Ascending aorta (tissue), 2 donors: ENCODE results near the gene GDPGP1. TPM values are rescaled to one million over a fixed set of nuclear protein-coding genes. Genes with fewer than 3 reads are reported as not detected.

Experiments used
- DNase-seq, 2 donors: peaks; one replicate each; pipeline ENCODE4 v3.0.0-alpha.2; 2019; ENCODE audit warnings: low spot score in 2 of 2
- H3K27ac ChIP-seq, 2 donors: fragments of 200-600 bp; sonication (generic); one replicate each; pipeline ENCODE4 v1.5.1; 2016 to 2017; ENCODE audit warnings: mild to moderate bottlenecking in 1 of 2
- H3K27me3 ChIP-seq: fragments of 200-600 bp; sonication (generic); one replicate; pipeline ENCODE4 v1.5.1; 2017
- H3K36me3 ChIP-seq, 2 donors: fragments of 200-600 bp; sonication (generic); one replicate each; pipeline ENCODE4 v1.5.1; 2016
- H3K4me1 ChIP-seq, 2 donors: fragments of 200-600 bp; sonication (generic); one replicate each; pipeline ENCODE4 v1.5.1; 2016 to 2017; ENCODE audit warnings: mild to moderate bottlenecking in 1 of 2
- H3K4me3 ChIP-seq, 2 donors: fragments of 200-600 bp; sonication (generic); one replicate each; pipeline ENCODE4 v1.5.1; 2016 to 2017; ENCODE audit warnings: mild to moderate bottlenecking in 1 of 2
- H3K9me3 ChIP-seq, 2 donors: fragments of 200-600 bp; sonication (generic); one replicate each; pipeline ENCODE4 v1.5.1; 2016
- intact Hi-C: fragments of 100-400 bp; cut with DNase I; formaldehyde crosslinking; loops from one replicate; pipeline ENCODE4 v1.15.1; 2023
- total RNA-seq: library from RNA; depleted of rRNA; stranded (reverse); fragments of >200 nt; gene quantifications from one replicate; pipeline ENCODE4 v1.1.0, GENCODE V29; 2016
- TF ChIP-seq, protein P1 (sequence below), 3 experiments: fragments of 200-600 bp in 2 of 3; fragments of 450-650 bp in 1 of 3; sonication (generic) in 2 of 3; IDR thresholded peaks; one replicate each; pipeline ENCODE4 v1.5.1; 2016 to 2019; ENCODE audit warnings: antibody characterized with exemption in 3 of 3, mild to moderate bottlenecking in 1 of 3, moderate library complexity in 1 of 3

The GDPGP1 gene
- total RNA-seq, 1 donor from 2014 or later, result 2.2 TPM

DNA sequence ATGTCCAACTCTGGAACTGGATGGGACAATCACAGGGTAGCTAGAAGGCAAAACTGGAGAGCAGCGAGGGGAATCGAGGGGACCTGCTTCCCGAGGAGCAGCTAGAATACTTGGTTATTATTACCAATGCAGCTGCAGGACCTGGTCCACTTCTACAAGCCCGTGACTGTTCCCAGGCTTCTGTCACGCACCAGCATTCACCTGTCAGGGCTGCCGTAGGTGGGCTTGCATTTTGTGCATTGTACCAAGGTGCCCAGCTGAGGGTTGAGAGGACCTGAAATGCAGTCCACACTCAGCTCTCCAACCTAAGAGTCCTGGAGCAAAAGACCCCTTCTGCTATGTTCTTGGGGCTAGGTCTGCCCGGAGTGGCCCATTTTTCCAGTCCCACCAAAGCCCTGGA is 30.5 kb upstream of the GDPGP1 start:
- Histone ChIP-seq H3K4me3 (no peak overlapping the region), H3K9me3 (no peaks in the 10 kb centered on the region), H3K36me3 (no peaks in the 10 kb centered on the region), H3K27me3 (no peaks in the 10 kb centered on the region), H3K4me1 (peaks cover 8 to 12% of the 10 kb centered on the region in 2 donors), H3K27ac (no peak overlapping the region)
- intact Hi-C loops, result no loop called here
- TF ChIP-seq, protein P1, sequence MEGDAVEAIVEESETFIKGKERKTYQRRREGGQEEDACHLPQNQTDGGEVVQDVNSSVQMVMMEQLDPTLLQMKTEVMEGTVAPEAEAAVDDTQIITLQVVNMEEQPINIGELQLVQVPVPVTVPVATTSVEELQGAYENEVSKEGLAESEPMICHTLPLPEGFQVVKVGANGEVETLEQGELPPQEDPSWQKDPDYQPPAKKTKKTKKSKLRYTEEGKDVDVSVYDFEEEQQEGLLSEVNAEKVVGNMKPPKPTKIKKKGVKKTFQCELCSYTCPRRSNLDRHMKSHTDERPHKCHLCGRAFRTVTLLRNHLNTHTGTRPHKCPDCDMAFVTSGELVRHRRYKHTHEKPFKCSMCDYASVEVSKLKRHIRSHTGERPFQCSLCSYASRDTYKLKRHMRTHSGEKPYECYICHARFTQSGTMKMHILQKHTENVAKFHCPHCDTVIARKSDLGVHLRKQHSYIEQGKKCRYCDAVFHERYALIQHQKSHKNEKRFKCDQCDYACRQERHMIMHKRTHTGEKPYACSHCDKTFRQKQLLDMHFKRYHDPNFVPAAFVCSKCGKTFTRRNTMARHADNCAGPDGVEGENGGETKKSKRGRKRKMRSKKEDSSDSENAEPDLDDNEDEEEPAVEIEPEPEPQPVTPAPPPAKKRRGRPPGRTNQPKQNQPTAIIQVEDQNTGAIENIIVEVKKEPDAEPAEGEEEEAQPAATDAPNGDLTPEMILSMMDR (IDR thresholded peaks at IDR 0.05), result no peak
- DNase-seq, result no peak

DNA sequence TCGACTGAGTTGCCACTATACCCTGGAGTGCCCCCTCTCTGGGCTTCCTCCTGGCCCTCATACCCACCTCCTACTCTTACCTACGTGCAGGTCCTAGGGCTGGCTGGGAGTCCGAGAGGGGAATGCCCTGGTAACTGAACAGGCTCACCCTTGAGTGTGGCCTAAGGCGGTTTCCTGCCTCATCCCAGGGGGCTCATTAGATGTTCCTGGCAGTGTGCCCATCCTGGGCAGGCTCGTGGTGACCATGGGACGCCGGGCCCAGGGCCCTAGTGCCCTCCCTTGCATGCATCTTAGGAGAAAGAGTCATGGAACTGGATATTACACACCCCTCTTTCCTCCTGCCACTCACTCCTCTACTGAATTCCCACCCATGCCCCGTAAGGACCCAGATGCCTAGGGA is 30.1 kb upstream of the GDPGP1 start:
- intact Hi-C loops, result no loop called here
- no peak for DNase-seq
- Histone ChIP-seq H3K4me3 (no peak overlapping the region), H3K36me3 (no peaks in the 10 kb centered on the region), H3K9me3 (no peaks in the 10 kb centered on the region), H3K4me1 (peaks cover 8 to 12% of the 10 kb centered on the region in 2 donors), H3K27me3 (no peaks in the 10 kb centered on the region), H3K27ac (no peak overlapping the region)
- TF ChIP-seq, protein P1 (IDR thresholded peaks at IDR 0.05), result no peak

DNA sequence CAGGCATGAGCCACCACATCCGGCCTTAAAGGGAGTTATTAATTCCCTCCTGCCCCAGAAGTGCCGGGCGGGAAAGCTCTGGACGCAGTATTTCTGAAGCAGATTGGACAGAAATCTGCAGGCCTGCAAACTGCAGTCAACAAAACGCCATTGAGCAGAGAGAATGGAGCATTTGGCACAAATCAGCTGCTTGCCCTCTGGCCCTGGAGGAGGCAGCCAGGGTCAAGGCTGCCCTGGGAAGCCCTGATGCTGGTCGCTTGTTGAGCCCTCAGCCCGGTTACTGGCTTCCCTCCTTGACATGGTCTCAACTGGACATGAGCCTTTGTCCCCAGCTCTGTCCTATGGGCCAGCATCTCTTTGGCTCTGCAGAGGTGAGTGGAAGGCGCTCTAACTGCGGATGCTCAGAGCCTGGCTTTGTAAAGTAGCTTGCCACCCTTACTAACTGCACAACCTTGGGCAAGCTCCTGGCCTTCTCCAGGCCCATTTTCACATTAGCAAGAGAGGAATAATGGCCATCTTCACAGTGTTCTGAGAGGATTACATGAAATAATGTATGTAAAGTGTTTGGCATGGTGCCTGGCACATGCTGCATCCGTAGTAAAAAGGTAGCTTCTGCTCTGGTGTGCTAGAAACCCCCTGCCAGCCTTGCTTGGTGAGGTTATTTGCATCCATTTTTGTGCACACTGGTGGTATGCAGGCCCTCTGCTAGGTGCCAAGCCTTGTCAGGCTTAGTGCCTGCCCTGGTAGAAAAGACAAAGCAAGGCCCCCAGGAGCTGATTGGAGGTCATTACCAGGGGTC is 28.8 kb upstream of the GDPGP1 start:
- H3K27ac ChIP-seq, result no peak overlapping the region
- H3K4me3 ChIP-seq, result no peak overlapping the region
- H3K36me3 ChIP-seq, result no peaks in the 10 kb centered on the region
- peaks cover 8 to 12% of the 10 kb centered on the region in 2 donors for H3K4me1 ChIP-seq
- intact Hi-C loops, result no loop called here
- TF ChIP-seq, protein P1 (IDR thresholded peaks at IDR 0.05), result no peak
- H3K27me3 ChIP-seq, result no peaks in the 10 kb centered on the region
- no peak for DNase-seq
- H3K9me3 ChIP-seq, result no peaks in the 10 kb centered on the region

DNA sequence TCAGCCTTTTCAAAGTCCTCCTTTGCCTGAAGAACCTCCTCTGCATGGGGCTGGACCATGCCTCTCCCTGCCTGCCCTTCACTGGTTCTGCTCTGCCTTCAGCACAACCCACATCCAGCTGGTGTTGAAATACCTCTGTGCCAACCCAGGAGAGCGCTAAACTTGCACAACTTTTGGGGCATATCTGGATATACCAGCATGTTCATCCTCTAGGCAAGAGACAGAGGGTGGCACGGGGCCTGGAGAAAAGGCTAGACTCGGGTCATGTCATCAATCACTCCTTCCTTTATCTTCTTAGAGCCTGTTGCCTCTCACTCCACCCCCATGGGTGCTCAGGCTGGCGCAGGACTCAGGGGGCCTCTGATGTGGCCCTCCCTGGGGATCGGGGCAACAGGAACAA is 28.1 kb upstream of the GDPGP1 start:
- Histone ChIP-seq H3K36me3 (no peaks in the 10 kb centered on the region), H3K4me3 (no peak overlapping the region), H3K27ac (no peak overlapping the region), H3K9me3 (no peaks in the 10 kb centered on the region), H3K4me1 (peaks cover 8 to 10% of the 10 kb centered on the region in 2 donors), H3K27me3 (no peaks in the 10 kb centered on the region)
- no peak for DNase-seq
- intact Hi-C loops, result no loop called here
- TF ChIP-seq, protein P1 (IDR thresholded peaks at IDR 0.05), result no peak

DNA sequence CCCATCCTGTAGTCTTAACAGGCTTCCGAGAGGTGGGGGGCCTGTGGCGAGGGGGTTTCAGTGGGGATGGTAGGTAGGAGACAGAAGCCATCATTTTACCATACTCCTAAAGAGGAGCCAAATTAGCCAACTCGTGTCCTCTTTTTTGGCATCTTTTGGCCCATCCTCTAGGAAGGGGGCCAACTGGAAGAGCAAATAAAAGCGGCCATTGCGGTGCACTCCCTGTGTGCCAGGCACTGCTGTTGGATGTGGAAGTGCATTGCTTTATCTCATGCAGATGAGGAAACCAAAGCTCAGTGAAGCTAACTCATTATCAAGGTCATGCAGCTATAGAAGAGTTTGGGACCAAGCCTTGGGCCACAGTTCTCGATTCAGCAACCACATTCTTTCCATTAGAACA is 26.8 kb upstream of the GDPGP1 start:
- H3K9me3 ChIP-seq, result no peaks in the 10 kb centered on the region

More for the DNA sequence above, 26.8 kb upstream of the GDPGP1 start:
- Histone ChIP-seq H3K27ac (no peak overlapping the region), H3K27me3 (no peaks in the 10 kb centered on the region), H3K4me3 (no peak overlapping the region), H3K36me3 (no peaks in the 10 kb centered on the region), H3K4me1 (peaks cover under 1 to 2% of the 10 kb centered on the region in 2 donors)
- intact Hi-C loops, result no loop called here
- DNase-seq, result no peak
- TF ChIP-seq, protein P1 (IDR thresholded peaks at IDR 0.05), result no peak
